HepG2 (cell line): ENCODE measurements around the gene TBC1D22A.

ENCODE experiments used
- ARID4A ChIP-seq: sonication (generic); formaldehyde crosslinking; IDR thresholded peaks from 2 replicates; pipeline ENCODE4 v1.5.0; 2020; ENCODE audit warnings: mild to moderate bottlenecking, missing genetic modification reagents, borderline replicate concordance
- CHD2 ChIP-seq: IDR thresholded peaks from 2 replicates; pipeline ENCODE4 v1.6.1; 2011; ENCODE audit warnings: low read depth, low read length, improper control_type of control experiment
- HMGXB3 ChIP-seq: sonication (generic); formaldehyde crosslinking; IDR thresholded peaks from 2 replicates; pipeline ENCODE4 v1.4.0; 2020; ENCODE audit warnings: missing genetic modification reagents, borderline replicate concordance
- MXI1 ChIP-seq: IDR thresholded peaks from 3 replicates; pipeline ENCODE4 v1.6.1; 2012; ENCODE audit warnings: low read depth, low read length, inconsistent platforms, borderline replicate concordance
- PTBP1 ChIP-seq: fragments of 200-400 bp; formaldehyde crosslinking; IDR thresholded peaks from 2 replicates; pipeline ENCODE4 v1.6.1; 2018; ENCODE audit warnings: low read length, low read depth; ENCODE audit not compliant: poor library complexity, severe bottlenecking
- SALL1 ChIP-seq: sonication (generic); formaldehyde crosslinking; IDR thresholded peaks from 2 replicates; pipeline ENCODE4 v1.8.0; 2022; ENCODE audit warnings: mild to moderate bottlenecking, missing genetic modification reagents
- SYNCRIP ChIP-seq: fragments of 200-400 bp; formaldehyde crosslinking; IDR thresholded peaks from 2 replicates; pipeline ENCODE4 v1.6.1; 2018; ENCODE audit warnings: mild to moderate bottlenecking, low read depth, low read length; ENCODE audit not compliant: insufficient read depth
- TARDBP ChIP-seq: sonication (generic); formaldehyde crosslinking; IDR thresholded peaks from 2 replicates; pipeline ENCODE4 v1.8.0; 2022; ENCODE audit warnings: mild to moderate bottlenecking, missing genetic modification reagents
- ZFX ChIP-seq: sonication (generic); formaldehyde crosslinking; IDR thresholded peaks from 2 replicates; pipeline ENCODE4 v1.4.0; 2020; ENCODE audit warnings: mild to moderate bottlenecking, low read depth, missing genetic modification reagents, moderate library complexity
- ZKSCAN1 ChIP-seq: fragments of 150-350 bp; IDR thresholded peaks from 2 replicates; pipeline ENCODE4 v1.6.1; 2014; ENCODE audit warnings: low read length
- ZNF263 ChIP-seq: sonication (generic); formaldehyde crosslinking; IDR thresholded peaks from 2 replicates; pipeline ENCODE4 v1.4.0; 2020; ENCODE audit warnings: missing genetic modification reagents
- ZNF770 ChIP-seq: sonication (generic); formaldehyde crosslinking; IDR thresholded peaks from 2 replicates; pipeline ENCODE4 v1.5.0; 2020; ENCODE audit warnings: mild to moderate bottlenecking, missing genetic modification reagents

GRCh38 chr22:46741974-46742519 is 20.4 kb upstream of the TBC1D22A start:
- no peak for TF ChIP-seq ZKSCAN1
- TF ChIP-seq SYNCRIP = no peak
- no peak for TF ChIP-seq HMGXB3 (CRISPR knock-in tag)
- no peak for TF ChIP-seq TARDBP (CRISPR knock-in tag)
- TF ChIP-seq ZNF263 (CRISPR knock-in tag) = no peak
- no peak for TF ChIP-seq ZNF770 (CRISPR knock-in tag)
- TF ChIP-seq ZFX (CRISPR knock-in tag) = no peak
- no peak for TF ChIP-seq ARID4A (CRISPR knock-in tag)
- TF ChIP-seq MXI1 = no peak
- no peak for TF ChIP-seq CHD2
- TF ChIP-seq PTBP1 = no peak
- no peak for TF ChIP-seq SALL1 (CRISPR knock-in tag)
